HG03378 (cell line): Measurements from ENCODE around the gene FIS1.

Experiments
- ATAC-seq: cut with Tn5 transposase; IDR thresholded peaks from one replicate; pipeline ENCODE4 v1.9.1; 2021; ENCODE audit warnings: mild to moderate bottlenecking, moderate library complexity; ENCODE audit not compliant: unreplicated experiment

The FIS1 gene

GRCh38 chr7:101235050-101235449 lies 9.8 kb downstream of the FIS1 start:
- ATAC-seq: no peak

GRCh38 chr7:101234636-101235035 lies 10.2 kb downstream of the FIS1 start:
- ATAC-seq: no peak

DNA sequence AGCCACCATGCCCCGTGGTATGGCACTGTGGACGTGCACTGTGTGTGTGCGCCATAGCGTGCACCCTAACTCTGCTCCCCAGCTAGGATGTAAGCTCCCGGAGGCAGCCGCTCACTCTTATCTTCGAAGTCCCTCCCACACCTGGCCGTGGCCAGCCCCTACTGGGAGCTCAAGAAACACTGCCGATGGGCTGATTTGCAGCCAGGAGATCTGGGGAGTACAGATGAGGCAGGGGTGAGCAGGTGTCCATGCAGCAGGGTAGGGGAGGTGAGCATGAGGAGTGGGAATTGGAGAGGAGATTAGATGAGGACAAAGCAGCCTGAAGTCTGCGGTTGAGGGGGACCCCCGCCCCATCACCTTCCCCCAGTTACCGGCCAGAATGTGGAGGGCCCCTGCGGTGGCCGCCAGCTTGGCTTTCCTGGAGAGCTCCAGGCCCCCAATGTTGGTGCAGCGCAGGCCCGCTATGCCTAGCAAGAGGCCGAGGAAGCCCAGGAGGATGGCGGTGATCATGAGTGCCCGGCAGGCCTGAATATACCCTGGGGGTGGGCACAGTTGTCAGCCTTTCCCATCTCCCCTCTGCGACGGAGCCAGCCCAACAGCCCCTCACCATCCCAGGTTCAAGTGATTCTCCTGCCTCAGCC lies 10.9 kb downstream of the FIS1 start:
- ATAC-seq: no peak

GRCh38 chr7:101232141-101232850 lies 12.6 kb downstream of the FIS1 start:
- no peak for ATAC-seq

DNA sequence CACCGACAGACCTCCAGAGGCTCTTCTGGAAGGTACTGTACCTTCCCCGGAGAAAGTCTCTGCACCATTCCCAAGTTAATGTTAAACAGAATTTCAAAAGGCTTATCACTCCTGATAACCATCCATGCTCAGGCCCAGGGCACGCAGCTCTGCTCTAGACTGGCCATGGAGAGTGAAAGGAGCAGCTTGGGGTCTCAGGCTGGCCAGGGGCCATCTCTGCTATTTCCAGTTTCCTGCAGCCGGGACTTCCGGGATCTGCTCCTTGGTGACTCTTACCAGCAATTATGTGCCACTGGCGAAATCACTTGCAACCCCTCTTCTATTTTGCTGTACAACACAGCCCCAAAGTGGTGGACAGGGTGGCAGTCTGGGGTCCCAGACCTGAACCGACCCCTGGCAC lies 13.2 kb downstream of the FIS1 start:
- ATAC-seq: no peak

- no peak for ATAC-seq
These were observed 18.2 kb downstream of the FIS1 start for GRCh38 chr7:101226721-101227120.

DNA sequence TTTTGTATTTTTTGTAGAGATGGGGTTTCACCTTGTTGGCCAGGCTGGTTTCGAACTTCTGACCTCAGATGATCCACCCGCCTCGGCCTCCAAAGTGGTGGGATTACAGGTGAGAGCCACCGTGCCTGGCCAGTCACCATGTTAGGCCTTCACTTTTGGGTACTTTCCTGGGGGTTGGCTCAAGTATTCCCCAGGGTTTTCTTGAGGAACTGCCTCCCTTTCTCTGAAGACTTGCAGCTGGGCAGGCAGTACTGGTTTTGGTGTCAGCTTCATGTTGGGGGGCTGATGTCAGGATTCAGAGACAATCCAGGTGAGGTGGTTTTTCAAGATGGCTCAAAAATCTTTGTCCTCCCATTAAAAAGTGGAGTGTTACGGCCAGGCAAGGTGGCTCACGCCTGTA lies 19.2 kb downstream of the FIS1 start:
- no peak for ATAC-seq

DNA sequence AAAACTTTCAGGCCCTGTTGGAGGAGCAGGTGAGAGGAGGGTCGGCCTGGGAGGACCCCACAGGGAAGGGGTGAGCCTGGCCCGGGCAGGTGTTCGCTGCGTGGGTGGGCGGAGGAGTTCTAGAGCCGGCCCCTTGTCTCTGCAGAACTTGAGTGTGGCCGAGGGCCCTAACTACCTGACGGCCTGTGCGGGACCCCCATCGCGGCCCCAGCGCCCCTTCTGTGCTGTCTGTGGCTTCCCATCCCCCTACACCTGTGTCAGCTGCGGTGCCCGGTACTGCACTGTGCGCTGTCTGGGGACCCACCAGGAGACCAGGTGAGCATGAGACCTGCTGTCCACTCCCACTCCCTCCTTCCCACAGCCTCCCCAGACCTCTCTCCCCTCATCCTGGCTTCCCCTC lies 21.4 kb downstream of the FIS1 start:
- ATAC-seq: no peak

- ATAC-seq: no peak
These were observed 22.5 kb downstream of the FIS1 start for GRCh38 chr7:101222275-101222830.

GRCh38 chr7:101220295-101220694 lies 24.6 kb downstream of the FIS1 start:
- ATAC-seq: no peak

GRCh38 chr7:101218236-101219125 lies 26.4 kb downstream of the FIS1 start:
- ATAC-seq: no peak

GRCh38 chr7:101217388-101218235 lies 27.3 kb downstream of the FIS1 start, which contains the start of the genes PLOD3 and ZNHIT1:
TSS of gene PLOD3 (minus strand) at chr7:101217581. CDS start at chr7:101217274, 307 bp downstream.
TSS of gene ZNHIT1 (plus strand) at chr7:101218165. CDS start at chr7:101218196, 31 bp downstream.
- ATAC-seq: peak; percentile 66

- ATAC-seq: peak; percentile 1
These were observed 28.0 kb downstream of the FIS1 start for GRCh38 chr7:101216860-101217387.

GRCh38 chr7:101216001-101216859 lies 28.7 kb downstream of the FIS1 start:
- ATAC-seq: no peak

DNA sequence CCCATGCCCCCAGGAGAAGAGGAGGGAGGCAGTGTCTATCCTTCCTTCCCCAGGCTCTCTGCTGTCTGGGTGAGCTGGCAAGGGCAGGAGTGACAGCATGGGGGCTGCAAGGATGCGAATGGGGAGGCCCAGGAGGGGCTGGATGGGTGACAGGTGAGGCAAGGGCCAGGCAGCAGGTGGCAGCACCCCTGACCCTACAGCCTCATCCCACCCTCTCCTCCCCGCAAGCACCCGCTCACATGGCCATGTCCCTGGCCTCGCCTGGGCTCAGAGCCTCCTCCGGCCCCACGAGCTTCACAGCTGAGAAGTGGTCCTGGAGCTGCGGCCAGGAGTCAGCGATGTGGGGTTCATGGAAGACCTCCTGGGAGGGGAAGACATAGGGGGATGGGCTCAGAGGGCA lies 32.9 kb downstream of the FIS1 start:
- no peak for ATAC-seq

DNA sequence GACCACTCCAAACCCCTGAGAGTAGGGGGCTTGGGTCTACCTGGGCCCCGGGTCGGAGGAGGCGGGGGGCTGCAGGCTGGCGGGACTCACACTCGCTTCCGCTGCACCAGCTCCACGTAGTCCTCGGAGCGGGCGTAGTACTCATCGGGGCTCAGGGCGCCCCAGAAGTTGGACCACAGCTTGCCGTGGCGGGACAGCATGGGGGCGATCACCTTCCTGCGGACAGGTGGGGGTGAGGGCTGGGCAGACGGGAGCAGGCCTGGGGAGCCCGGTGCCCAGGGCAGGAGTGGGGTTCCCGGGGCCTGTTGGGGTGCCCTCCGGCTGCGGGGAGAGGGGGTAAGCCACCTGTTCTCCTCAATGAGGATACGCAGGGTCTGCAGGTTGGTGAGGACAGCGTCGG lies 33.4 kb downstream of the FIS1 start:
- no peak for ATAC-seq

DNA sequence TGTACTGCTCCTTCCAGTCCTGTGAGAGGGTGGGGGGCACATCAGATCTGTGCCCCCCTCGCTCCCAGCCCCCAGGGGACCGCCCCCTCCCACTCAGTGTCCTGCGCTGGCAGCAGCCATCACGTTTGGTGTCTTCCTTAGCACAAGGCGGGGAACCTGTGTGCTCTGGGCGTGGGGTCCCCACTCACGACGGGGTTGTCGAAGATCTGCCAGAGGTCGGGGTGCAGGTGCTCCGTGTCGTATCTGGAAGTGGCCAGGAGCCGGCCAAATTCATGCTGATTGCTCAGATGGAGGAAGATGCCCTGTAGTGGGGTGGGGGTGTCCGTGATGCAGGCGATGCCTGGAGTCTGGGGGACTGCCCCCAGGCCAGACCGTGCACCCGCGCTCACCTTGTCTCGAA lies 34.7 kb downstream of the FIS1 start:
- ATAC-seq: no peak

- ATAC-seq: no peak
These were observed 36.1 kb downstream of the FIS1 start for GRCh38 chr7:101208794-101209193.

GRCh38 chr7:101207459-101207858 lies 37.4 kb downstream of the FIS1 start:
- ATAC-seq: no peak
